Right lobe of liver (tissue), 4 donors: ENCODE data around the gene SPDL1.

Experiments used
- CTCF ChIP-seq, 4 donors: fragments of 200-600 bp in 3 of 4; fragments of 450-650 bp in 1 of 4; IDR thresholded peaks; one replicate each; pipeline versions ENCODE4 v1.5.1 to v1.8.0; 2016 to 2022; ENCODE audit warnings: antibody characterized with exemption in 4 of 4, mild to moderate bottlenecking in 2 of 4
- POLR2A ChIP-seq: fragments of 450-650 bp; IDR thresholded peaks from one replicate; pipeline ENCODE4 v1.6.1; 2017; ENCODE audit warnings: antibody characterized with exemption, mild to moderate bottlenecking
- donor health status: DM: no; HTN: no; CAD: no.
- donor health status: DM: no; HTN: no; CAD: no.
- donor health status: DM: no; HTN: yes; CAD: no.

DNA sequence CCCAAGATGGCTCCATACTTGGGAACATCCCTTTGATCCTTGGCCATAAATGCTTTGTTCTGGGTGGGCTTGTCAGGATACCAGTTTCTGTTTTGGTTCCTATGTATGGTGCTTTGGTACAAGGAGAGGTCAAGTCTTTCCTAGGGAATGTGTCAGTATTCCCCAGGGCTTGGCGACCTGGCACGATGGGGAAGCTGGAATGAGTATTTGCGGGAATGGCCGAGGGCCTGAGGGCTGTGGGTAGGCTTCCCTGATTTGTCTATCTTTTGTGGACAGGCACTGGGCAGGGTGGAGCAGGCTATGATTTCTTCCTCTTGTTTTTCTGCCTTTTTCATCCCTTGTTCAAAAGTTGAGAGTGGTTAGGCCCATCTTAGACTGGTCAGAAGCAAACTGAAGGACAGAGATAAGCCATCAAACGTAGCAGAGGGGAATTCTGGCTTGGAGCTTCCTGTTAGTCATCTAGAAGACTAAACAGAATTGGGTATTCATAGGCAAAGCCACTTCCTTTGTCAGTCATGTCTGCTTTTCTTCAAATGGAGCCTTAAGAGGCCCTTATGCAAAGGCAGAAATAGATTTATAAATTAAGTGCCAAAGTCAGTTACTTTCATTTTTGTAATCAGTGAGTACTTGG lies 67.2 kb downstream of the SPDL1 start:
- TF ChIP-seq POLR2A (no peak), CTCF (IDR thresholded peaks at IDR 0.05) (no peak)
